Vagina (tissue), 2 donors: Measurements from ENCODE around the gene BLACAT1. TPM values are rescaled to one million over a fixed set of nuclear protein-coding genes. Genes with fewer than 3 reads are reported as not detected.

ENCODE experiments used
- DNase-seq, 2 donors: peaks; one replicate each; pipeline ENCODE4 v3.0.0-alpha.2; 2017; ENCODE audit errors: extremely low spot score in 2 of 2
- H3K27ac ChIP-seq: fragments of 200-600 bp; sonication (generic); one replicate; pipeline ENCODE4 v1.5.1; 2019
- H3K27me3 ChIP-seq: fragments of 200-600 bp; sonication (generic); one replicate; pipeline ENCODE4 v1.5.1; 2019
- H3K36me3 ChIP-seq, 2 donors: fragments of 200-600 bp; sonication (generic); one replicate each; pipeline ENCODE4 v1.5.1; 2017 to 2019
- H3K4me1 ChIP-seq: fragments of 200-600 bp; sonication (generic); one replicate; pipeline ENCODE4 v1.5.1; 2019
- H3K4me3 ChIP-seq, 2 donors: fragments of 200-600 bp; sonication (generic); 1 replicate in 1 of 2; 2 replicates in 1 of 2; pipeline ENCODE4 v1.5.1; 2016 to 2019
- H3K9me3 ChIP-seq: fragments of 200-600 bp; sonication (generic); one replicate; pipeline ENCODE4 v1.5.1; 2019
- POLR2A ChIP-seq, 2 donors: fragments of 450-650 bp; IDR thresholded peaks; one replicate each; pipeline ENCODE4 v1.6.1; 2017; ENCODE audit warnings: antibody characterized with exemption in 2 of 2, mild to moderate bottlenecking in 2 of 2, moderate library complexity in 2 of 2
- POLR2AphosphoS5 ChIP-seq, 2 donors: sonication (generic); formaldehyde crosslinking; IDR thresholded peaks; one replicate each; pipeline ENCODE4 v1.9.0; 2017; ENCODE audit warnings: antibody characterized with exemption in 2 of 2, mild to moderate bottlenecking in 2 of 2, low read depth in 1 of 2; ENCODE audit not compliant: insufficient read depth in 1 of 2
- intact Hi-C: fragments of 100-400 bp; cut with DNase I; formaldehyde crosslinking; loops from one replicate; pipeline ENCODE4 v1.15.1; 2023
- total RNA-seq: library from RNA; depleted of rRNA; stranded (reverse); fragments of >200 nt; gene quantifications from one replicate; pipeline ENCODE4 v1.2.3, GENCODE V29; 2016
- TF ChIP-seq, protein P1 (sequence below), 3 experiments: fragments of 450-650 bp in 2 of 3; fragments of 200-600 bp in 1 of 3; sonication (generic) in 1 of 3; IDR thresholded peaks; one replicate each; pipeline ENCODE4 v1.5.1; 2017 to 2019; ENCODE audit warnings: antibody characterized with exemption in 3 of 3, mild to moderate bottlenecking in 2 of 3, moderate library complexity in 2 of 3

BLACAT1 gene
- total RNA-seq, 1 donor from 2014 or later = 0.98 TPM

DNA sequence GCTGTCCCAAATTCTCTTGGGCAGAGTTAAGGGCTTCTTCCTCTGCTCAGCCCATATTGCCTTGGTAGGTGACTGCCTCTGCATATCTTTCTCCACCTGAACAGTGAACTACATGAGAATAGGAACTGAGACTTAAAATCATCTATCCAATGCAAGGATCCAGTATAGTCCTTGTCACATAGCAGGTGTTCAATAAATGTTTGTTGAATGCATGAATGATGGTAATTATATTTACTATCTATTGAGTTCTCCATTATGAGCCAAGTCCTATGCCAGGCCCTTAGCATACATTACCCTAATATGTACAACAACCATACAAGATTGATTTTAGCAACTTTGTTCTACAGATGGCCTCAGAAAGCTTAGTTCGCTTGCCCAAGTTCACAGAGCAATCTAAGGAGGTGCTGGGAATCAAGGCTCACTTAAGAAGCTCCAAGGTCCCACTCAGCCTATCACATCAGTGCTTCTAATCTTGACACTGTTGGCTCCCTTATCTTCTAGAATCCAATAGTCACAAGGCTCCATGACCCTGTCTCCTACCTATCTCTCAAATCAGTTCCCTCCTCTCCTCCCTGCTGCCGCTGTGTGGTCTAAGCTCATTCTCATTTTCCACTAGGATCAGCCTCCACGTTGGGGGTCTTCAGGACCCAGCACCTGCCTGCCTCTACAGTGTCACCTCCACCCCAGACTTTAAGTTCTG lies 46.4 kb upstream of the BLACAT1 start:
- no peak overlapping the region for H3K4me3 ChIP-seq
- intact Hi-C loops = no loop called here
- no peak for DNase-seq
- TF ChIP-seq POLR2A (IDR thresholded peaks at IDR 0.05) = no peak
- TF ChIP-seq POLR2AphosphoS5 (IDR thresholded peaks at IDR 0.05; ENCODE audit: insufficient read depth in 1 of 2, low read depth in 1 of 2) = no peak
- TF ChIP-seq, protein P1, sequence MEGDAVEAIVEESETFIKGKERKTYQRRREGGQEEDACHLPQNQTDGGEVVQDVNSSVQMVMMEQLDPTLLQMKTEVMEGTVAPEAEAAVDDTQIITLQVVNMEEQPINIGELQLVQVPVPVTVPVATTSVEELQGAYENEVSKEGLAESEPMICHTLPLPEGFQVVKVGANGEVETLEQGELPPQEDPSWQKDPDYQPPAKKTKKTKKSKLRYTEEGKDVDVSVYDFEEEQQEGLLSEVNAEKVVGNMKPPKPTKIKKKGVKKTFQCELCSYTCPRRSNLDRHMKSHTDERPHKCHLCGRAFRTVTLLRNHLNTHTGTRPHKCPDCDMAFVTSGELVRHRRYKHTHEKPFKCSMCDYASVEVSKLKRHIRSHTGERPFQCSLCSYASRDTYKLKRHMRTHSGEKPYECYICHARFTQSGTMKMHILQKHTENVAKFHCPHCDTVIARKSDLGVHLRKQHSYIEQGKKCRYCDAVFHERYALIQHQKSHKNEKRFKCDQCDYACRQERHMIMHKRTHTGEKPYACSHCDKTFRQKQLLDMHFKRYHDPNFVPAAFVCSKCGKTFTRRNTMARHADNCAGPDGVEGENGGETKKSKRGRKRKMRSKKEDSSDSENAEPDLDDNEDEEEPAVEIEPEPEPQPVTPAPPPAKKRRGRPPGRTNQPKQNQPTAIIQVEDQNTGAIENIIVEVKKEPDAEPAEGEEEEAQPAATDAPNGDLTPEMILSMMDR (IDR thresholded peaks at IDR 0.05) = no peak
- H3K4me1 ChIP-seq = peaks cover 42% of the 10 kb centered on the region
- H3K9me3 ChIP-seq = no peaks in the 10 kb centered on the region
- no peaks in the 10 kb centered on the region for H3K27me3 ChIP-seq
- H3K27ac ChIP-seq = no peak overlapping the region
- no peaks in the 10 kb centered on the region for H3K36me3 ChIP-seq

DNA sequence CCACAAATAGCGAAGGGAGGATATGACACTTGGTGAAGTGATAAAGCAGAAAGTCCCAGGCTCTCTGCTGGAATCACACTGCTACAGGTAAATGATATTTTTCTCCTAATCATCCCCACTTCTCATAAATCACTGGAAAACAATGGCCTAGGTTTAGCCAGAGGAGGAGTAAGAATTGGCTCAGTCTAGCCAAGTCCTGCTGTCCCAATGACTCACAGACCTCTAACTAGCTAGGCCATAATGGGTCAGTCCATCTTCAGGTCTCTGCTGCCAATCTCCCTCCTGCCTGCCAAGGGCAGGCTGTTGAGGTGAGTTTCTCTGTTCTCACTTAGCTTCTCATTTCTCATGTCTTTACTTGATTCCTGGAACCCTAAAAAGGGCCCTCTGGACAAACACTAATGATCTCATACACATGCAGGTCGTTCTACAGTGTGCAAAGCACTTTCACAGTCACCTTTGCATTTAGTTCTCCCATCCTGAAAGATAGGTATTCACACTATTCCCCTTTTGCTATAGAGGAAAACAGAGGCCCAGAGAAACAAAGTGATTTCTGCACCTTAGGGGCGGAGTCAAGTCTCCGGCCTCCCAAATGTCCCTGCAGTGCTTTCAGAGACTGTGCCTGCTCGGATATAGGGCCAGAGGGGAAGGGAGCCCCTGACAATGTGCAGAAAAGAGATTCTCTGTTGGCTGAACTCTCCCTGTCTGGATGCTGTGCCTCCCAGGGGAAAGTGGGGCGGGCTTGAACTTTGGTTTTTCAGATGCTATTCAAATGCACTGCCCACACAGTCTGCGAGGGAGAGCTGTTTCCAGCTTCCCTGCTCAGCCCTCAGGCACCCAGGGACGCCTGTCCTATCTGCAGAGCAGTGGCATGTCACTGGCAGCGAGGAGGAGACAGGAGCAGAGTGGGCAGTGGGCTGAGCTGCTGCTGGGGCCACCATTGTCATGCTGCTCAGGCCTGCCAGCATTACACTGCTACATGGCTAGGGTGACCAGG lies 44.7 kb upstream of the BLACAT1 start:
- intact Hi-C loops = no loop called here
- Histone ChIP-seq H3K4me1 (peaks cover 36% of the 10 kb centered on the region), H3K36me3 (no peaks in the 10 kb centered on the region), H3K9me3 (no peaks in the 10 kb centered on the region), H3K4me3 (no peak overlapping the region), H3K27ac (no peak overlapping the region), H3K27me3 (no peaks in the 10 kb centered on the region)
- no peak for DNase-seq
- TF ChIP-seq POLR2A (IDR thresholded peaks at IDR 0.05) = no peak
- no peak for TF ChIP-seq POLR2AphosphoS5 (IDR thresholded peaks at IDR 0.05; ENCODE audit: insufficient read depth in 1 of 2, low read depth in 1 of 2)
- TF ChIP-seq, protein P1 (IDR thresholded peaks at IDR 0.05) = no peak

DNA sequence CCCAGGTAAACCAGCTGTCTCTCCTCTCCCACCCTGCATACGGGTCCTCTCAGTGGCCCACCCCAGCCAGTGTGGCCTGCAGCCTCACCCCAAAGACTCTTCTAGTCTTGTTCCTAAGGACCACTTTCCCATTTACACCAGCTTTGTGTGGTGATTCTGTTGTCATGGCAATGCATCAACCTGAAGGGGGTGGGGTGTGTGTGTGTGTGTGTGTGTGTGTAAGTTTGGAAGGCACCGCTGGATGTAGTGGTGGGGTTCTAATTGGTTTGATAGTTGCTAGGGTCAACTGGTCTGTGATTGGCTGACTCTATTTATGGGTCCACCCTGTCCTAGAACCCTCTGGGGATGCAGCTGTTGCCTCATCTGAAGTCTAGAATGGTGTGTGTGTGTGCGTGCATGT lies 43.9 kb upstream of the BLACAT1 start:
- H3K36me3 ChIP-seq = no peaks in the 10 kb centered on the region
- H3K4me3 ChIP-seq = no peak overlapping the region
- intact Hi-C loops = no loop called here
- H3K4me1 ChIP-seq = peaks cover 28% of the 10 kb centered on the region
- no peak for DNase-seq
- TF ChIP-seq POLR2AphosphoS5 (IDR thresholded peaks at IDR 0.05; ENCODE audit: insufficient read depth in 1 of 2, low read depth in 1 of 2) = no peak
- no peak for TF ChIP-seq POLR2A (IDR thresholded peaks at IDR 0.05)
- TF ChIP-seq, protein P1 (IDR thresholded peaks at IDR 0.05) = no peak
- no peaks in the 10 kb centered on the region for H3K9me3 ChIP-seq
- no peak overlapping the region for H3K27ac ChIP-seq
- H3K27me3 ChIP-seq = no peaks in the 10 kb centered on the region

- peaks cover 25% of the 10 kb centered on the region for H3K4me1 ChIP-seq
- no peak for DNase-seq
- H3K36me3 ChIP-seq = no peaks in the 10 kb centered on the region
- H3K9me3 ChIP-seq = no peaks in the 10 kb centered on the region
- no peak overlapping the region for H3K27ac ChIP-seq
- H3K4me3 ChIP-seq = no peak overlapping the region
- TF ChIP-seq POLR2AphosphoS5 (IDR thresholded peaks at IDR 0.05; ENCODE audit: insufficient read depth in 1 of 2, low read depth in 1 of 2) (no peak), POLR2A (IDR thresholded peaks at IDR 0.05) (no peak)
- TF ChIP-seq, protein P1 (IDR thresholded peaks at IDR 0.05) = no peak
- H3K27me3 ChIP-seq = no peaks in the 10 kb centered on the region
- intact Hi-C loops = no loop called here
Observed at GRCh38 chr1:205497351-205497750, 41.5 kb upstream of the BLACAT1 start.
